Activated naive CD4-positive, alpha-beta T cell treated with anti-CD3 and anti-CD28 coated beads, Interleukin-2, amount 10 ng/mL, durations not matched to agents 7 days and 5 days (primary cell): Measurements from ENCODE around the gene EPHA3.

Experiments
- CTCF ChIA-PET: fragments of 350-600 bp; sonication (Branson Sonifier 250); formaldehyde crosslinking; loops from one replicate; lab custom pipeline; 2021; ENCODE audit warnings: antibody characterized with exemption; lab: Charles Lee
- DNase-seq: peaks from one replicate; pipeline ENCODE4 v3.0.0-alpha.2; 2020
- H3K27ac Mint-ChIP-seq: one replicate; pipeline ENCODE4 v1.8.0; 2021; ENCODE audit warnings: mild to moderate bottlenecking, moderate library complexity, mixed read lengths
- H3K27me3 Mint-ChIP-seq: one replicate; pipeline ENCODE4 v1.8.0; 2021; ENCODE audit warnings: mild to moderate bottlenecking, mixed read lengths
- H3K36me3 Mint-ChIP-seq: one replicate; pipeline ENCODE4 v1.8.0; 2021; ENCODE audit warnings: mixed read lengths
- H3K4me1 Mint-ChIP-seq: one replicate; pipeline ENCODE4 v1.8.0; 2021; ENCODE audit warnings: mixed read lengths
- H3K4me3 Mint-ChIP-seq: one replicate; pipeline ENCODE4 v1.8.0; 2021; ENCODE audit warnings: mild to moderate bottlenecking, moderate library complexity, mixed read lengths
- H3K9me3 Mint-ChIP-seq: one replicate; pipeline ENCODE4 v1.8.0; 2021; ENCODE audit warnings: mixed read lengths

The EPHA3 gene

GRCh38 chr3:89113344-89113743 lies 5.9 kb downstream of the EPHA3 start:
- CTCF ChIA-PET: interaction anchor here (0.7 kb wide), 1 partner anchor 74 kb away, joined by 4 read pairs; no protein-coding TSS in a partner anchor
- H3K36me3 Mint-ChIP-seq: no peaks in the 10 kb centered on the region

GRCh38 chr3:89113893-89114840 lies 6.7 kb downstream of the EPHA3 start:
- peaks cover 7% of the 10 kb centered on the region for H3K4me1 Mint-ChIP-seq
- peak; percentile 43 for DNase-seq
- no peak overlapping the region for H3K4me3 Mint-ChIP-seq
- H3K27ac Mint-ChIP-seq: no peak overlapping the region
- CTCF ChIA-PET: no interaction called here
- peaks cover 10% of the 10 kb centered on the region for H3K27me3 Mint-ChIP-seq
- H3K36me3 Mint-ChIP-seq: no peaks in the 10 kb centered on the region
- no peaks in the 10 kb centered on the region for H3K9me3 Mint-ChIP-seq

More at GRCh38 chr3:89113344-89113743, 5.9 kb downstream of the EPHA3 start:
- H3K27ac Mint-ChIP-seq: no peak overlapping the region
- H3K27me3 Mint-ChIP-seq: peaks cover 10% of the 10 kb centered on the region
- peaks cover 7% of the 10 kb centered on the region for H3K4me1 Mint-ChIP-seq
- H3K4me3 Mint-ChIP-seq: no peak overlapping the region
- no peak for DNase-seq
- H3K9me3 Mint-ChIP-seq: no peaks in the 10 kb centered on the region

GRCh38 chr3:89114841-89115223 lies 7.4 kb downstream of the EPHA3 start:
- no peak overlapping the region for H3K27ac Mint-ChIP-seq
- peaks cover 10% of the 10 kb centered on the region for H3K27me3 Mint-ChIP-seq
- CTCF ChIA-PET: no interaction called here

GRCh38 chr3:89116476-89116875 lies 9.1 kb downstream of the EPHA3 start:
- H3K27me3 Mint-ChIP-seq: peaks cover 10% of the 10 kb centered on the region
- no peak overlapping the region for H3K4me3 Mint-ChIP-seq
- CTCF ChIA-PET: interaction anchor here (1.9 kb wide), 1 partner anchor 9 kb away, joined by 5 read pairs; the partner anchor contains the start of gene EPHA3
- H3K9me3 Mint-ChIP-seq: no peaks in the 10 kb centered on the region
- H3K4me1 Mint-ChIP-seq: peaks cover 7% of the 10 kb centered on the region
- H3K36me3 Mint-ChIP-seq: no peaks in the 10 kb centered on the region
- no peak for DNase-seq
- H3K27ac Mint-ChIP-seq: no peak overlapping the region

More at GRCh38 chr3:89114841-89115223, 7.4 kb downstream of the EPHA3 start:
- H3K9me3 Mint-ChIP-seq: no peaks in the 10 kb centered on the region
- H3K4me3 Mint-ChIP-seq: no peak overlapping the region
- no peak for DNase-seq
- H3K4me1 Mint-ChIP-seq: peaks cover 7% of the 10 kb centered on the region
- no peaks in the 10 kb centered on the region for H3K36me3 Mint-ChIP-seq

DNA sequence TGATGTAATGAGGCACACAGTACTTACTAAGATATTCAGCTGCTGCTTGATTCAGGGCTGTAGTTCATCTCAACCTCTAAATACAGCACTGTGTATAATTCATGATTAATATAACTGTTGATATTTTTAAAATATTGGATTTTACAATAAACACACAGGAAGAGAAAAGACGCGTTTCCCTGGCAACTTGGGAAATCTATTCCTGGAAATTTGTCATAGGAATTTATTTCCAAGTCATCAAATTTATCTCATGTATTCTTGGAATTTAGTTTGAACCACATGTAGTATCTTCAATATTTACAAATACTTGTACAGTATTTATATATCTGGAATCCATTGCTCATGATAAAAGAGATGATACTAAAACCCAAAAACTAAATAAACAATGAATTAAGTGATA lies 30.6 kb downstream of the EPHA3 start:
- Mint-ChIP-seq H3K27ac (no peak overlapping the region), H3K36me3 (no peaks in the 10 kb centered on the region), H3K4me1 (no peaks in the 10 kb centered on the region), H3K9me3 (peaks cover 2% of the 10 kb centered on the region), H3K4me3 (no peak overlapping the region), H3K27me3 (no peaks in the 10 kb centered on the region)
- CTCF ChIA-PET: no interaction called here
- no peak for DNase-seq

- no peak overlapping the region for H3K27ac Mint-ChIP-seq
- DNase-seq: no peak
- no peak overlapping the region for H3K4me3 Mint-ChIP-seq
- no peaks in the 10 kb centered on the region for H3K9me3 Mint-ChIP-seq
- H3K36me3 Mint-ChIP-seq: no peaks in the 10 kb centered on the region
- no peaks in the 10 kb centered on the region for H3K27me3 Mint-ChIP-seq
- CTCF ChIA-PET: no interaction called here
- no peaks in the 10 kb centered on the region for H3K4me1 Mint-ChIP-seq
These were observed 32.4 kb downstream of the EPHA3 start for GRCh38 chr3:89139870-89140269.

DNA sequence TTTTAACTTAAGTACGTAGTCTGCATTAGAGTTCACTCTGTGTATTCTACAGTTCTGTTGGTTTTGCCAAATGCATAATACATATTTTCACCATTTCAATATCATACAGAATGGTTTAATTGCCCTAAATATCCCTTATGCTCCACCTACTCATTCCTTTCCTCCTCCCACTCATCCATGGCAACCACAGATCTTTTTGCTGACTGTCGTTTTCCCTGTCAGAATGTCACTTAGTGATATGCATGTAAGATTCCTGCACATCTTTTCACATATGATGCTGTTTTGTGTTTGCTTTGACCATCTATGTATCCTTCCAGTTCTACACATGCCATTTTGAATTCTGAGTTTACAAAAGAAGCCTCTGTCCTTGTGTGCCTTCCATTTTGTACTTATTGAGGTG lies 36.7 kb downstream of the EPHA3 start:
- no peak overlapping the region for H3K27ac Mint-ChIP-seq
- no peaks in the 10 kb centered on the region for H3K9me3 Mint-ChIP-seq
- no peak for DNase-seq
- no peaks in the 10 kb centered on the region for H3K36me3 Mint-ChIP-seq
- no peaks in the 10 kb centered on the region for H3K27me3 Mint-ChIP-seq
- no peaks in the 10 kb centered on the region for H3K4me1 Mint-ChIP-seq
- CTCF ChIA-PET: no interaction called here
- H3K4me3 Mint-ChIP-seq: no peak overlapping the region

- Mint-ChIP-seq H3K27me3 (no peaks in the 10 kb centered on the region), H3K36me3 (no peaks in the 10 kb centered on the region), H3K4me3 (no peak overlapping the region), H3K9me3 (no peaks in the 10 kb centered on the region), H3K27ac (no peak overlapping the region), H3K4me1 (no peaks in the 10 kb centered on the region)
- no peak for DNase-seq
- CTCF ChIA-PET: no interaction called here
These were observed 38.6 kb downstream of the EPHA3 start for GRCh38 chr3:89145995-89146394.

DNA sequence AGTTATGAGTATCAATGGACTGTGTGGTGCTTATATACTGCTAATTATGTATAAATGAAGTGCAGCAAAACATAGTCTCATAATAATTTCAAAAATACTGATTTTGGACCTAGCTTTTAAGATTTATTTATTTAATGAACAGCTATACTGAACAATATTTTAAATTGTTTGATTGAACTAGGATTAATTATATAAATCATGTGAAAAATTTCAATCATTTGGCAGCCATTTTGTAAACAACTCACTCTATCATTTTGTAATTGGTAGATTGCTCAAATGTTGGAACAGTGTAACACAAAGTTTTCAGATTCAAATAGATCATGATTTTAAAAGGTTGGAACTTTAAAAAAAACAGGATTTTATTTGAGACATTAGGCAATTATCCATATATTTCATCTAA lies 47.0 kb downstream of the EPHA3 start:
- Mint-ChIP-seq H3K27me3 (no peaks in the 10 kb centered on the region), H3K9me3 (no peaks in the 10 kb centered on the region)

GRCh38 chr3:89155811-89156210 lies 48.4 kb downstream of the EPHA3 start:
- Mint-ChIP-seq H3K27me3 (no peaks in the 10 kb centered on the region), H3K9me3 (no peaks in the 10 kb centered on the region), H3K36me3 (no peaks in the 10 kb centered on the region), H3K4me3 (no peak overlapping the region), H3K4me1 (no peaks in the 10 kb centered on the region), H3K27ac (no peak overlapping the region)
- no peak for DNase-seq
- CTCF ChIA-PET: no interaction called here

More for the DNA sequence above, 47.0 kb downstream of the EPHA3 start:
- no peaks in the 10 kb centered on the region for H3K4me1 Mint-ChIP-seq
- H3K36me3 Mint-ChIP-seq: no peaks in the 10 kb centered on the region
- no peak for DNase-seq
- CTCF ChIA-PET: no interaction called here
- H3K27ac Mint-ChIP-seq: no peak overlapping the region
- H3K4me3 Mint-ChIP-seq: no peak overlapping the region

DNA sequence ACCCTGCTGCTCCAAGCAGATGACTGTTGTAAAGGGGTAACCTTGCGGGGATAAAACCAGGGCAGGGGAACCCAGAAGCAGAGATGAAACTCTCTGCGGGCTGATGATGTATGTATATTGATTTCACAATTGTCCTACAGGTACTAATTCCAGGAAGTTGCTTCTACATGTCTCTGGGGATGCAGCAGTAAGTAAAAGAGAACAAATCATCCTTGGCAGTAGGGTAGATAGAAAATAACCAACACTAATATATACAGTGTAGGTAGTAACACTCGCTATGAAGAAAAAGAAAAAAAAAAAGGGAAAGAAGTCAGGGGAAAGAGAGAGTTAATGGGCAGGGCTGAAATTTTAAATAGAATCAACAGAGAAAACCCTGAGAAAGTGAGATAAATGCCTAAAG lies 50.2 kb downstream of the EPHA3 start:
- H3K27me3 Mint-ChIP-seq: no peaks in the 10 kb centered on the region
- no peaks in the 10 kb centered on the region for H3K36me3 Mint-ChIP-seq
- H3K27ac Mint-ChIP-seq: no peak overlapping the region
- H3K4me1 Mint-ChIP-seq: no peaks in the 10 kb centered on the region
- no peaks in the 10 kb centered on the region for H3K9me3 Mint-ChIP-seq
- no peak overlapping the region for H3K4me3 Mint-ChIP-seq
- CTCF ChIA-PET: no interaction called here
- no peak for DNase-seq

DNA sequence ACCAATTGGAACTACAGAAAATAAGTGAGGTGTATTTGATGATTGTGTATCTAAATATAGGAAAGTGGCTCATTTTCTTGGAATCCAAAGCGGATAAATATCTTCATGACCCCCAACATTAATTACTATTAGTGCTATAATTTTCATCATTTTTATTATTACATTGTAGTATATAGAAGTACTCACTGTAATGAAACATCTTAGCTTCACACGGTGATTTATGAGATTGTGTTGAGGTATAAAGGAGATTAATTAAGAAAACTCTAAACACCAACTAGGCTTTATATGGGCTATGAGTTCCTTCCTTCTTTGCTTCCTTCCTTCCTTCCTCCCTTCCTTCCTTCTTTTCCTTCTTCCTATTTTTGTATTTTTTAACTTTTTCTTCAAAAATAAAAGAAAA lies 52.2 kb downstream of the EPHA3 start:
- H3K4me1 Mint-ChIP-seq: no peaks in the 10 kb centered on the region
- H3K9me3 Mint-ChIP-seq: no peaks in the 10 kb centered on the region
- CTCF ChIA-PET: no interaction called here
- no peak for DNase-seq
- no peaks in the 10 kb centered on the region for H3K36me3 Mint-ChIP-seq
- H3K27ac Mint-ChIP-seq: no peak overlapping the region
- no peaks in the 10 kb centered on the region for H3K27me3 Mint-ChIP-seq
- no peak overlapping the region for H3K4me3 Mint-ChIP-seq

DNA sequence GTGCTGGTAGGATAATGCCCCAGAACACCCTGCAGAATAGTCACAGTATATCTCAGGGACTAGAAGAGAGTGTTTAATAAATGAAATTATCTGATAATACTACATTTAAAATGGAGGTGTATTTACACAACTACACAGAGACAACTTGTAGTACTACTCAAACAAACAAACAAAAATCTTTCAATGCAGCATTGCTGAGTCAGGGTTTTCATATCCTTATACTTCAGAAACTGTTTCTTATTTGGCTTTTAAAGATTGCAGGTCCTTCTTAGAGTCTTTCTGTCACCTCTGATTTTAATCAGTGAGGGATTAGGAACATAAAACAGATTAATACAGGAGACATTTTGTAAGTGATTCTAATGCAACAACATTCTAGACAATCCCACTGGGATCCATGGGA lies 57.4 kb downstream of the EPHA3 start:
- CTCF ChIA-PET: no interaction called here
- Mint-ChIP-seq H3K4me1 (no peaks in the 10 kb centered on the region), H3K4me3 (no peak overlapping the region), H3K36me3 (no peaks in the 10 kb centered on the region), H3K27me3 (no peaks in the 10 kb centered on the region), H3K27ac (no peak overlapping the region), H3K9me3 (no peaks in the 10 kb centered on the region)
- no peak for DNase-seq

GRCh38 chr3:89165636-89166263 lies 58.3 kb downstream of the EPHA3 start:
- Mint-ChIP-seq H3K27me3 (no peaks in the 10 kb centered on the region), H3K36me3 (no peaks in the 10 kb centered on the region), H3K4me3 (no peak overlapping the region), H3K9me3 (no peaks in the 10 kb centered on the region), H3K27ac (no peak overlapping the region), H3K4me1 (no peaks in the 10 kb centered on the region)
- no peak for DNase-seq
- CTCF ChIA-PET: no interaction called here
